Measurements from ENCODE around the gene ERBIN. TPM values are rescaled to one million over a fixed set of nuclear protein-coding genes. Genes with fewer than 3 reads are reported as not detected.

The ERBIN gene
- total and polyA plus RNA-seq, 5 donors from 2014 or later = 21.5 to 114 (median 39.3) TPM

DNA sequence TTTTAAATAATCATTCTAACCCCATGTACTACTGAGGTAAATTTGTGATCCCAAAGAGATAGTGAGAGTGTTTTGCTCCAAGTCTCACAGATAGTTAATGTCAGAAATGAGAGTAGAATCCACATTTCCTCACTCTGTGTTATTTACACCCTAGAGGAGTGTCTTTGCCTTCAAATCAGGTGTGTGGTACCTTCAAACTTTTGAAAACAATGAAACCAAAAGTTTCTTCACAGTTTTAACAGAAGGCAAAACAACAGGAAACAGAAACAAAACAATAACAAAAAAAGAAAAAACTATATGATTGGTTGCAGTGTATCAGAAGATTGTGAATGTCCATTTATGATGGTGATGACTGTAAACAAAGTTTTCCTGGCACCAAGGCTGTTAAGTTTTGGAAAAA is 85.9 kb downstream of the ERBIN start:
- no peaks in the 10 kb centered on the region for H3K27me3 ChIP-seq (ENCODE audit: control insufficient read depth, insufficient read depth, low read length)
- H3K4me3 Mint-ChIP-seq = peak overlapping the region in 1 of 4 donors; percentile 51
- no peaks in the 10 kb centered on the region for H3K27me3 Mint-ChIP-seq
- H3K36me3 ChIP-seq (ENCODE audit: control insufficient read depth, insufficient read depth, low read length) = peaks cover 28% of the 10 kb centered on the region
- peak overlapping the region; percentile 69 for H3K27ac ChIP-seq (ENCODE audit: insufficient read depth, low read length, poor library complexity, severe bottlenecking)
- no peaks in the 10 kb centered on the region for H3K9me3 Mint-ChIP-seq
- peak overlapping the region; percentile 60 for H3K4me3 ChIP-seq (ENCODE audit: low read depth, low read length)
- ATAC-seq (ENCODE audit: low read depth in 2 of 2) (no peak), DNase-seq (peak in 1 of 3 donors; percentile 13)
- H3K27ac Mint-ChIP-seq = peak overlapping the region; percentile 39 to 81 (median 77)
- peaks cover 27% of the 10 kb centered on the region for H3K36me3 Mint-ChIP-seq
- H3K4me1 Mint-ChIP-seq = peaks cover 38 to 66% (median 44%) of the 10 kb centered on the region in 4 donors
- peaks cover 27% of the 10 kb centered on the region for H3K4me1 ChIP-seq (ENCODE audit: control insufficient read depth, insufficient read depth, low read length, poor library complexity, severe bottlenecking)
- no peaks in the 10 kb centered on the region for H3K9me3 ChIP-seq (ENCODE audit: control insufficient read depth in 2 of 2, low read length in 2 of 2)

DNA sequence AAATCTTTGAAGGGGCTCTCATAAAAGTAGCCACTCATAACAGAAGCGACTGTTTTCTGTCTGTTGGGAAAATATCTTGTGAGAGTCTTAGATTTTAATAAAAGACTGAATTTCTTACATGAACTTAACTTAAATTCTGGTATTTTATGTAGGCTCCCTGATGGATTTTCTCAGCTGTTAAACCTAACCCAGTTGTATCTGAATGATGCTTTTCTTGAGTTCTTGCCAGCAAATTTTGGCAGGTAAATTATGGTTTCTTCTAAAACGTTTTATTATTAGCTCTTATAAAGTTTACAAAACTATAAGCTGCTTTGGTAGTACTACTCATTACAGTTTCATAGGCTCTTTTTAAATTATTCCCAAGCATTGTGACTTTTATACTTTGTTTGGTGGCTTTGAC is 87.0 kb downstream of the ERBIN start:
- H3K27me3 Mint-ChIP-seq = no peaks in the 10 kb centered on the region
- Histone ChIP-seq H3K27ac (ENCODE audit: insufficient read depth, low read length, poor library complexity, severe bottlenecking) (peak overlapping the region; percentile 36), H3K9me3 (ENCODE audit: control insufficient read depth in 2 of 2, low read length in 2 of 2) (no peaks in the 10 kb centered on the region), H3K4me1 (ENCODE audit: control insufficient read depth, insufficient read depth, low read length, poor library complexity, severe bottlenecking) (peaks cover 27% of the 10 kb centered on the region), H3K27me3 (ENCODE audit: control insufficient read depth, insufficient read depth, low read length) (no peaks in the 10 kb centered on the region), H3K36me3 (ENCODE audit: control insufficient read depth, insufficient read depth, low read length) (peaks cover 28% of the 10 kb centered on the region), H3K4me3 (ENCODE audit: low read depth, low read length) (no peak overlapping the region)
- peaks cover 27% of the 10 kb centered on the region for H3K36me3 Mint-ChIP-seq
- peak overlapping the region in 2 of 3 donors; percentile 14 to 81 for H3K27ac Mint-ChIP-seq
- peaks cover 38 to 70% (median 51%) of the 10 kb centered on the region in 4 donors for H3K4me1 Mint-ChIP-seq
- ATAC-seq (ENCODE audit: low read depth in 2 of 2) (no peak), DNase-seq (no peak)
- H3K9me3 Mint-ChIP-seq = no peaks in the 10 kb centered on the region
- H3K4me3 Mint-ChIP-seq = no peak overlapping the region

DNA sequence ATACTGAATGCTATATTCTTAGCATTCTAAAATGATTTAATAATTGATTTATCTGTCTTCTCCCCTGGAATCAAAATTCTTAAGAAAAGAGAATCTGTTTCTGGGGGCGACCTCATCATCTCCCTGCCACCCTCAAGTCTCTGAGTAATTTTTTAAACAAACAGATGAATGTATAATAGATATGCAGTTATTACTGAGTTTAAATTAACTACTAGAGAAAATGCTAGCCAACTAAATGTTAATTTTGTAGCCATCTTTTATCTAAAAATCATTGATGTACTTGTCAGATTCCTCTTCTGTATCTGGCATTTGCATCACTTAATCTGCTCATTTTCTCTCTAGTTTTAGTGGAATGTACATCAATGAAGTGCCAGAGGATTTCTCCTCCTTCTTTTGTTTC is 87.5 kb downstream of the ERBIN start:
- H3K27ac ChIP-seq (ENCODE audit: insufficient read depth, low read length, poor library complexity, severe bottlenecking) = peak overlapping the region; percentile 36
- no peaks in the 10 kb centered on the region for H3K27me3 ChIP-seq (ENCODE audit: control insufficient read depth, insufficient read depth, low read length)
- H3K4me3 Mint-ChIP-seq = no peak overlapping the region
- H3K4me1 Mint-ChIP-seq = peaks cover 39 to 69% (median 52%) of the 10 kb centered on the region in 4 donors
- H3K9me3 ChIP-seq (ENCODE audit: control insufficient read depth in 2 of 2, low read length in 2 of 2) = no peaks in the 10 kb centered on the region
- peaks cover 27% of the 10 kb centered on the region for H3K4me1 ChIP-seq (ENCODE audit: control insufficient read depth, insufficient read depth, low read length, poor library complexity, severe bottlenecking)
- H3K36me3 Mint-ChIP-seq = peaks cover 27% of the 10 kb centered on the region
- no peaks in the 10 kb centered on the region for H3K27me3 Mint-ChIP-seq
- peaks cover 28% of the 10 kb centered on the region for H3K36me3 ChIP-seq (ENCODE audit: control insufficient read depth, insufficient read depth, low read length)
- H3K4me3 ChIP-seq (ENCODE audit: low read depth, low read length) = no peak overlapping the region
- H3K9me3 Mint-ChIP-seq = no peaks in the 10 kb centered on the region
- no peak for DNase-seq
- no peak for ATAC-seq (ENCODE audit: low read depth in 2 of 2)
- peak overlapping the region in 2 of 3 donors; percentile 21 to 81 for H3K27ac Mint-ChIP-seq

GRCh38 chr5:66015196-66015960 is 89.0 kb downstream of the ERBIN start:
- H3K27ac ChIP-seq (ENCODE audit: insufficient read depth, low read length, poor library complexity, severe bottlenecking) = no peak overlapping the region
- Mint-ChIP-seq H3K4me3 (no peak overlapping the region), H3K9me3 (no peaks in the 10 kb centered on the region), H3K36me3 (peaks cover 22% of the 10 kb centered on the region), H3K27ac (peak overlapping the region in 1 of 3 donors; percentile 37), H3K27me3 (no peaks in the 10 kb centered on the region), H3K4me1 (peaks cover 31 to 63% (median 50%) of the 10 kb centered on the region in 4 donors)
- H3K9me3 ChIP-seq (ENCODE audit: control insufficient read depth in 2 of 2, low read length in 2 of 2) = no peaks in the 10 kb centered on the region
- peaks cover 12% of the 10 kb centered on the region for H3K4me1 ChIP-seq (ENCODE audit: control insufficient read depth, insufficient read depth, low read length, poor library complexity, severe bottlenecking)
- H3K4me3 ChIP-seq (ENCODE audit: low read depth, low read length) = no peak overlapping the region
- H3K27me3 ChIP-seq (ENCODE audit: control insufficient read depth, insufficient read depth, low read length) = no peaks in the 10 kb centered on the region
- no peak for DNase-seq
- ATAC-seq (ENCODE audit: low read depth in 2 of 2) = no peak
- H3K36me3 ChIP-seq (ENCODE audit: control insufficient read depth, insufficient read depth, low read length) = peaks cover 28% of the 10 kb centered on the region

DNA sequence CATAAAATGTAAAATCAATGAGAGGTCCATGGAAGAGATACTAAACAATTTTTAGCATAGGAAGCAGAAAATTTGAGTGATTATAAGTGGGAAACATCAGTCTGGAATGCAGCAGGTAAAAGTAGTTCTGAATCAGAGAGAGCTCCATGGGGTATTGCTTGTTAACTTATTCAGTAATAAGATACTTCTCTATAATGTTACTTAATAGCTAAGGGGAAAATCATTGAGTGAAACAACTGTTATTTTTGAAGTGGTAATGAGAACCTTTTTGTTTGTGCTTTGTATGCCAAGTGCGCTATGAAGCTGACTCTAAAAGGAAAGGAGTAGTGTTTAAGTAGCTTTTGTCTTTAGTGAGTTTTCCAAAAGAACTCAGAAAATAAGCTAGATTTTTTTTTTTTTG is 95.2 kb downstream of the ERBIN start:
- DNase-seq = no peak
- no peak overlapping the region for H3K27ac Mint-ChIP-seq
- H3K4me3 Mint-ChIP-seq = no peak overlapping the region

DNA sequence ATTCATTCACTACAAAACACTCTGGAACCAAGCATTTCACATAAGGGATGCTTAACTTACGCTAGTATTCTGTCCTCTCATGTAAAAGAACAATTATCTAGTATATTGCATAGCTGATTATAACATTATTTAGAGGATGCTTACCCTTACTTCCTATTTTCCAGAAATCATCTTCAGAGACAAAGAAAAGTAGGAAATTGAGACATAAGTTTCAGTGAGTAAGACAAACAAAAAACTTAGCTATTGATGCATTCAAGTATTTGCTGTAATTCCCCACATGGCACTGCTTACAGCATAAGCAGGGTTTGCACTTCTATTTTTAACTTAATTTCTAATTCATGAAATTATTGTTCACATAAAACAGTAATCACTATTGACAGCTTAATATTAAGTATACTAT is 112.9 kb downstream of the ERBIN start:
- no peaks in the 10 kb centered on the region for H3K9me3 ChIP-seq (ENCODE audit: control insufficient read depth in 2 of 2, low read length in 2 of 2)
- H3K4me1 ChIP-seq (ENCODE audit: control insufficient read depth, insufficient read depth, low read length, poor library complexity, severe bottlenecking) = no peaks in the 10 kb centered on the region
- Mint-ChIP-seq H3K27ac (no peak overlapping the region), H3K36me3 (peaks cover 40% of the 10 kb centered on the region), H3K9me3 (no peaks in the 10 kb centered on the region), H3K4me1 (peaks cover 0 to 35% (median 19%) of the 10 kb centered on the region in 4 donors), H3K4me3 (no peak overlapping the region), H3K27me3 (peaks cover 11% of the 10 kb centered on the region)
- H3K4me3 ChIP-seq (ENCODE audit: low read depth, low read length) = no peak overlapping the region
- peaks cover 72% of the 10 kb centered on the region for H3K36me3 ChIP-seq (ENCODE audit: control insufficient read depth, insufficient read depth, low read length)
- DNase-seq = no peak
- no peak for ATAC-seq (ENCODE audit: low read depth in 2 of 2)
- H3K27me3 ChIP-seq (ENCODE audit: control insufficient read depth, insufficient read depth, low read length) = no peaks in the 10 kb centered on the region
- no peak overlapping the region for H3K27ac ChIP-seq (ENCODE audit: insufficient read depth, low read length, poor library complexity, severe bottlenecking)

More for the DNA sequence above, 95.2 kb downstream of the ERBIN start:
- Mint-ChIP-seq H3K36me3 (peaks cover 18% of the 10 kb centered on the region), H3K9me3 (no peaks in the 10 kb centered on the region), H3K27me3 (no peaks in the 10 kb centered on the region), H3K4me1 (peaks cover 5 to 41% (median 25%) of the 10 kb centered on the region in 4 donors)
- Histone ChIP-seq H3K27ac (ENCODE audit: insufficient read depth, low read length, poor library complexity, severe bottlenecking) (no peak overlapping the region), H3K27me3 (ENCODE audit: control insufficient read depth, insufficient read depth, low read length) (no peaks in the 10 kb centered on the region), H3K4me1 (ENCODE audit: control insufficient read depth, insufficient read depth, low read length, poor library complexity, severe bottlenecking) (no peaks in the 10 kb centered on the region), H3K9me3 (ENCODE audit: control insufficient read depth in 2 of 2, low read length in 2 of 2) (no peaks in the 10 kb centered on the region), H3K4me3 (ENCODE audit: low read depth, low read length) (no peak overlapping the region), H3K36me3 (ENCODE audit: control insufficient read depth, insufficient read depth, low read length) (peaks cover 41% of the 10 kb centered on the region)
- ATAC-seq (ENCODE audit: low read depth in 2 of 2) = no peak

- H3K9me3 ChIP-seq (ENCODE audit: control insufficient read depth in 2 of 2, low read length in 2 of 2) = no peaks in the 10 kb centered on the region
- peaks cover 72% of the 10 kb centered on the region for H3K36me3 ChIP-seq (ENCODE audit: control insufficient read depth, insufficient read depth, low read length)
- H3K4me3 ChIP-seq (ENCODE audit: low read depth, low read length) = no peak overlapping the region
- Mint-ChIP-seq H3K4me1 (peaks cover 0 to 32% (median 18%) of the 10 kb centered on the region in 4 donors), H3K9me3 (no peaks in the 10 kb centered on the region), H3K27ac (no peak overlapping the region), H3K27me3 (peaks cover 11% of the 10 kb centered on the region), H3K4me3 (no peak overlapping the region), H3K36me3 (peaks cover 37% of the 10 kb centered on the region)
- no peak for DNase-seq
- no peaks in the 10 kb centered on the region for H3K27me3 ChIP-seq (ENCODE audit: control insufficient read depth, insufficient read depth, low read length)
- H3K27ac ChIP-seq (ENCODE audit: insufficient read depth, low read length, poor library complexity, severe bottlenecking) = no peak overlapping the region
- ATAC-seq (ENCODE audit: low read depth in 2 of 2) = no peak
- H3K4me1 ChIP-seq (ENCODE audit: control insufficient read depth, insufficient read depth, low read length, poor library complexity, severe bottlenecking) = no peaks in the 10 kb centered on the region
These were observed 113.3 kb downstream of the ERBIN start for GRCh38 chr5:66039701-66040100.

- Histone ChIP-seq H3K9me3 (ENCODE audit: control insufficient read depth in 2 of 2, low read length in 2 of 2) (no peaks in the 10 kb centered on the region), H3K4me3 (ENCODE audit: low read depth, low read length) (no peak overlapping the region), H3K27ac (ENCODE audit: insufficient read depth, low read length, poor library complexity, severe bottlenecking) (peak overlapping the region; percentile 9), H3K36me3 (ENCODE audit: control insufficient read depth, insufficient read depth, low read length) (peaks cover 76% of the 10 kb centered on the region), H3K4me1 (ENCODE audit: control insufficient read depth, insufficient read depth, low read length, poor library complexity, severe bottlenecking) (no peaks in the 10 kb centered on the region), H3K27me3 (ENCODE audit: control insufficient read depth, insufficient read depth, low read length) (no peaks in the 10 kb centered on the region)
- H3K4me1 Mint-ChIP-seq = peaks cover 0 to 19% (median 14%) of the 10 kb centered on the region in 4 donors
- H3K27ac Mint-ChIP-seq = no peak overlapping the region
- peaks cover 28% of the 10 kb centered on the region for H3K36me3 Mint-ChIP-seq
- no peak for DNase-seq
- H3K27me3 Mint-ChIP-seq = peaks cover 6% of the 10 kb centered on the region
- no peak for ATAC-seq (ENCODE audit: low read depth in 2 of 2)
- no peak overlapping the region for H3K4me3 Mint-ChIP-seq
- no peaks in the 10 kb centered on the region for H3K9me3 Mint-ChIP-seq
These were observed 115.3 kb downstream of the ERBIN start for GRCh38 chr5:66041627-66042026.
